GM23248 (cell line): Measurements from ENCODE around the gene SPNS1.
"Not testable (repeated sequence)": the region's sequence is repeated elsewhere in the genome, so short reads cannot be mapped to it uniquely, and the experiment has no call there.

Experiments
- EZH2 ChIP-seq: fragments of 200-600 bp; sonication (generic); IDR thresholded peaks from 2 replicates; pipeline ENCODE4 v1.6.1; 2018; ENCODE audit warnings: antibody characterized with exemption, mild to moderate bottlenecking; ENCODE audit not compliant: insufficient read depth, poor library complexity, severe bottlenecking
- EZH2phosphoT487 ChIP-seq: fragments of 200-600 bp; sonication (generic); IDR thresholded peaks from 2 replicates; pipeline ENCODE4 v1.6.1; 2018; ENCODE audit warnings: antibody characterized with exemption, moderate library complexity, mild to moderate bottlenecking, low read depth; ENCODE audit not compliant: insufficient read depth

DNA sequence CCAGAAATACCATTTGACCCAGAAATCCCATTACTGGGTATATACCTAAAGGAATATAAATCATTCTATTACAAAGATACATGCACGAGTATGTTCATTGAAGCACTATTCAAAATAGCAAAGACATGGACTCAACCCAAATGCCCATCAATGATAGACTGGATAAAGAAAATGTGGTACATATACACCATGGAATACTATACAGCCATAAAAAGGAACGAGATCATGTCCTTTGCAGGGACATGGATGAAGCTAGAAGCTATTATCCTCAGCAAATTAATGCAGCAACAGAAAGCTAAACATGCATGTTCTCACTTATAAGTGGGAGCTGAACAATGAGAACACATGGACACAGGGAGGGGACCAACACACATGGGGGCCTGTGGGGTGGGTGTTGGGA, 48.3 kb upstream of the SPNS1 start:
- TF ChIP-seq EZH2, EZH2phosphoT487: not testable (repeated sequence)
